CD14-positive monocyte (primary cell): ENCODE results near the gene EXOC4. TPM values are rescaled to one million over a fixed set of nuclear protein-coding genes. Genes with fewer than 3 reads are reported as not detected.
"Not testable (repeated sequence)": the region's sequence is repeated elsewhere in the genome, so short reads cannot be mapped to it uniquely, and the experiment has no call there.

ENCODE experiments used
- DNase-seq, 3 donors: peaks; one replicate each; pipeline ENCODE4 v3.0.0-alpha.2; 2011 to 2022
- H2AFZ ChIP-seq: 2 replicates; pipeline ENCODE4 v1.6.0; 2012; ENCODE audit warnings: mild to moderate bottlenecking, low read depth, low read length, inconsistent platforms; ENCODE audit not compliant: insufficient read depth, poor library complexity, severe bottlenecking
- H3K27ac ChIP-seq, 2 donors: 1 replicate in 1 of 2; 2 replicates in 1 of 2; pipeline ENCODE4 v1.5.1; 2012 to 2013; ENCODE audit warnings: low read length in 2 of 2, control low read depth in 1 of 2, inconsistent platforms in 1 of 2, low read depth in 1 of 2, mild to moderate bottlenecking in 1 of 2
- H3K27me3 ChIP-seq, 2 donors: one replicate each; pipeline versions ENCODE4 v1.6.0 to v1.6.1; 2011 to 2013; ENCODE audit warnings: low read length in 2 of 2; ENCODE audit not compliant: control insufficient read depth in 2 of 2, insufficient read depth in 2 of 2
- H3K36me3 ChIP-seq, 2 donors: replicated peaks in 1 of 2; 1 replicate in 1 of 2; 2 replicates in 1 of 2; pipeline versions ENCODE4 v1.5.1 to v1.6.1; 2012 to 2013; ENCODE audit warnings: low read length in 2 of 2, control low read depth in 1 of 2, inconsistent platforms in 1 of 2, mild to moderate bottlenecking in 1 of 2; ENCODE audit not compliant: insufficient read depth in 2 of 2, control insufficient read depth in 1 of 2
- H3K4me1 ChIP-seq, 2 donors: 1 replicate in 1 of 2; 2 replicates in 1 of 2; pipeline versions ENCODE4 v1.5.1 to v1.6.1; 2012 to 2013; ENCODE audit warnings: low read length in 2 of 2, control low read depth in 1 of 2, inconsistent platforms in 1 of 2, mild to moderate bottlenecking in 1 of 2, moderate library complexity in 1 of 2; ENCODE audit not compliant: insufficient read depth in 2 of 2, control insufficient read depth in 1 of 2
- H3K4me2 ChIP-seq: replicated peaks from 2 replicates; pipeline ENCODE3; 2012; ENCODE audit warnings: low read length, moderate library complexity, mild to moderate bottlenecking; ENCODE audit not compliant: poor library complexity, severe bottlenecking; ENCODE audit errors: extremely low read depth
- H3K4me3 ChIP-seq, 3 experiments: fragments of 200-600 bp in 1 of 3; sonication (generic) in 1 of 3; replicated peaks in 1 of 3; 1 replicate in 2 of 3; 2 replicates in 1 of 3; pipeline ENCODE4 v1.5.1; 2011 to 2013; ENCODE audit warnings: low read length in 3 of 3, mild to moderate bottlenecking in 3 of 3, control low read depth in 2 of 3, low read depth in 2 of 3, inconsistent platforms in 1 of 3, moderate library complexity in 1 of 3
- H3K79me2 ChIP-seq: 2 replicates; pipeline ENCODE4 v1.6.0; 2012; ENCODE audit warnings: mild to moderate bottlenecking, control low read depth, inconsistent platforms, low read length, moderate library complexity; ENCODE audit not compliant: insufficient read depth
- H3K9ac ChIP-seq: 2 replicates; pipeline ENCODE4 v1.6.0; 2017; ENCODE audit warnings: low read length, mild to moderate bottlenecking; ENCODE audit not compliant: insufficient read depth, poor library complexity, severe bottlenecking
- H3K9me3 ChIP-seq, 2 donors: replicated peaks in 1 of 2; 1 replicate in 1 of 2; 2 replicates in 1 of 2; pipeline versions ENCODE4 v1.5.1 to v1.6.1; 2012 to 2013; ENCODE audit warnings: low read length in 2 of 2, control low read depth in 1 of 2; ENCODE audit not compliant: control insufficient read depth in 1 of 2, insufficient read depth in 1 of 2
- H4K20me1 ChIP-seq: 2 replicates; pipeline ENCODE4 v1.6.0; 2012; ENCODE audit warnings: mild to moderate bottlenecking, low read length, control low read depth, moderate library complexity; ENCODE audit not compliant: insufficient read depth
- H3K27ac Mint-ChIP-seq, 7 donors: one replicate each; pipeline ENCODE4 v1.8.0; 2020; ENCODE audit warnings: mild to moderate bottlenecking in 7 of 7, mixed read lengths in 7 of 7, moderate library complexity in 6 of 7, inconsistent platforms in 2 of 7
- H3K27me3 Mint-ChIP-seq, 3 donors: one replicate each; pipeline ENCODE4 v1.8.0; 2021 to 2022; ENCODE audit warnings: low read depth in 3 of 3, mild to moderate bottlenecking in 3 of 3, mixed read lengths in 3 of 3, moderate library complexity in 3 of 3, inconsistent platforms in 1 of 3
- H3K36me3 Mint-ChIP-seq, 2 donors: one replicate each; pipeline ENCODE4 v1.8.0; 2020; ENCODE audit warnings: mixed read lengths in 2 of 2, inconsistent platforms in 1 of 2, mild to moderate bottlenecking in 1 of 2
- H3K4me1 Mint-ChIP-seq: one replicate; pipeline ENCODE4 v1.8.0; 2020; ENCODE audit warnings: mild to moderate bottlenecking, mixed read lengths
- H3K4me3 Mint-ChIP-seq, 2 donors: one replicate each; pipeline ENCODE4 v1.8.0; 2020; ENCODE audit warnings: mild to moderate bottlenecking in 2 of 2, mixed read lengths in 2 of 2, moderate library complexity in 1 of 2
- H3K9me3 Mint-ChIP-seq, 7 donors: one replicate each; pipeline ENCODE4 v1.8.0; 2020 to 2022; ENCODE audit warnings: mixed read lengths in 7 of 7, mild to moderate bottlenecking in 6 of 7, moderate library complexity in 6 of 7, inconsistent platforms in 2 of 7
- CTCF ChIP-seq: fragments of 200-600 bp; IDR thresholded peaks from one replicate; pipeline ENCODE4 v1.8.0; 2022; ENCODE audit warnings: antibody characterized with exemption, mild to moderate bottlenecking
- WGBS: methylation state at CpG from one replicate; pipeline ENCODE4 v1.1.5; 2013; ENCODE audit warnings: missing lambda C conversion rate; ENCODE audit not compliant: insufficient coverage; 5-methylcytosine and 5-hydroxymethylcytosine counted together
- intact Hi-C, 2 donors: fragments of 100-400 bp; cut with micrococcal nuclease; formaldehyde crosslinking; loops; one replicate each; pipeline versions ENCODE4 v1.15.0 to v1.15.1; 2023
- polyA plus RNA-seq, 3 donors: library from polyadenylated mRNA; depleted of rRNA in 1 of 3; unstranded in 2 of 3; stranded (reverse) in 1 of 3; fragments of 300-500 nt in 2 of 3; fragments of >200 nt in 1 of 3; fragmentation: Illumina TruSeq in 2 of 3; gene quantifications; 1 replicate in 2 of 3; 2 replicates in 1 of 3; pipeline ENCODE4 v1.2.3, GENCODE V29; 2012 to 2021

The EXOC4 gene
- polyA plus RNA-seq, 3 donors = 20.6 to 22.3 (median 22.3) TPM

- no peak overlapping the region for H3K4me3 ChIP-seq
- intact Hi-C loops = no loop called here
- H3K27me3 Mint-ChIP-seq = peaks cover 0 to 3% (median 0%) of the 10 kb centered on the region in 3 donors
- peaks cover 0 to 7% (median 2%) of the 10 kb centered on the region in 7 donors for H3K9me3 Mint-ChIP-seq
- no peaks in the 10 kb centered on the region for H3K36me3 ChIP-seq
- H4K20me1 ChIP-seq = no peaks in the 10 kb centered on the region
- no peak overlapping the region for H3K27ac ChIP-seq
- no peak overlapping the region for H3K4me3 Mint-ChIP-seq
- no peaks in the 10 kb centered on the region for H3K9me3 ChIP-seq
- WGBS = no CpG with 5 or more reads among the region's 4 CpGs
- H3K4me1 ChIP-seq = no peaks in the 10 kb centered on the region
- H3K27me3 ChIP-seq = no peaks in the 10 kb centered on the region
- H3K27ac Mint-ChIP-seq = no peak overlapping the region
- no peaks in the 10 kb centered on the region for H3K4me1 Mint-ChIP-seq
- no peaks in the 10 kb centered on the region for H3K79me2 ChIP-seq
- peaks cover 8 to 12% of the 10 kb centered on the region in 2 donors for H3K36me3 Mint-ChIP-seq
- H3K9ac ChIP-seq = no peak overlapping the region
- no peak overlapping the region for H2AFZ ChIP-seq
- no peak for TF ChIP-seq CTCF
- no peak for DNase-seq
- no peak overlapping the region for H3K4me2 ChIP-seq
Measured at GRCh38 chr7:133904776-133905175, 651.9 kb downstream of the EXOC4 start.

GRCh38 chr7:133906553-133906952 is 653.7 kb downstream of the EXOC4 start:
- H3K4me3 Mint-ChIP-seq, H3K4me1 ChIP-seq, H2AFZ ChIP-seq, H3K4me1 Mint-ChIP-seq, H3K4me2 ChIP-seq, H3K9me3 ChIP-seq, H3K4me3 ChIP-seq, intact Hi-C loops, H3K27ac Mint-ChIP-seq, H3K9me3 Mint-ChIP-seq, H3K27ac ChIP-seq, H3K27me3 ChIP-seq, H3K9ac ChIP-seq, H3K27me3 Mint-ChIP-seq, H4K20me1 ChIP-seq, H3K36me3 ChIP-seq, DNase-seq, H3K79me2 ChIP-seq: not testable (repeated sequence)
- H3K36me3 Mint-ChIP-seq = peaks cover 8 to 16% of the 10 kb centered on the region in 2 donors
- WGBS = 96% methylated on average over 16 of the region's 18 CpGs
